ENCODE data around the gene ING3.
"Not testable (repeated sequence)": the region's sequence is repeated elsewhere in the genome, so short reads cannot be mapped to it uniquely, and the experiment has no call there.

ING3 gene

DNA sequence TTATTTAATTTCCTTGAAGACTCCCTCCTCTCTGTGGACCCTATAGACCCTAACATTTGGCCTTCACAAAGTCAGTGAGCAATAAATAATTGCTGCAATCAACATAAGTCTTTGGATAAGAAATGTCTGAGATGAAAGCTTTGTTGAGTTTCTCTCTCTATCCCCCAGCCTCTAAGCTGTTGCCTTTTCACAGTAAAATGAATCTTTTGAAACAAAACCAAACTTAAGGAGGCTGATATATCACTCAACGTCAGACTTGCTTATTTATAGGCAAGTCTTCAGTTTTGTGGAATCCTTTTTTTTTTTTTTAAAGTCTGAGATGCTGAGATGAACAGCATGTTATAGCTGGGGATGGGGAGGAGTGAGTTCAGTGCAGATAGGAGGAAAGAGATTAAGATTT lies 47.9 kb downstream of the ING3 start:
- intact Hi-C loops (cut with DNase I): no loop called here

DNA sequence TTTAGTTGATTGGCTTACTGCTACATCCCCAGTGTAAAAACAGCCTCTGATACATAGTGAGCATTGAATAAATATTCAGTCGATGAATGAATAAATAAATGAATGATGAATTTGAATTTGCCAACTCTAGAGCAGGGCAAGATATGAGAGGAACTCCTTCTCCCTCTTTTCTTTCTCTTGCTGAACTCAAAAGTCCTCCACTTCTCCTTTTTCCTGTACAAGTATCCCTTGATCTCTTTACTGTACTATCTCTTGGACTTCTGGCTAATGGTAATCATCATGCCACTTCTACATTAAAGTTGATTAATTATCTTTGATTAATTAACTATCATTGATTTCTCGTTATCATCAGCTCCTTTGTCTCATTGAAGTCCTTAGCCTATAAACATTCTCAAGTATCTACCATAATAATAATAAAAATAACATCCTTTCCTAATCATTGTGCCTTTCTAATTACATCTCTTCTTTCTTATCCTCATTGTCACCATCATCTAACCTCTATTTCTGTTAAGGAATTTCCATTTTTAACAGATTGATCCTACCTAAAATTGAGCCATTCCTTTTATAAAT lies 48.5 kb downstream of the ING3 start:
- no peak for DNase-seq
- intact Hi-C loops (cut with DNase I): no loop called here

More for the DNA sequence above, 47.9 kb downstream of the ING3 start:
- no peak for DNase-seq

DNA sequence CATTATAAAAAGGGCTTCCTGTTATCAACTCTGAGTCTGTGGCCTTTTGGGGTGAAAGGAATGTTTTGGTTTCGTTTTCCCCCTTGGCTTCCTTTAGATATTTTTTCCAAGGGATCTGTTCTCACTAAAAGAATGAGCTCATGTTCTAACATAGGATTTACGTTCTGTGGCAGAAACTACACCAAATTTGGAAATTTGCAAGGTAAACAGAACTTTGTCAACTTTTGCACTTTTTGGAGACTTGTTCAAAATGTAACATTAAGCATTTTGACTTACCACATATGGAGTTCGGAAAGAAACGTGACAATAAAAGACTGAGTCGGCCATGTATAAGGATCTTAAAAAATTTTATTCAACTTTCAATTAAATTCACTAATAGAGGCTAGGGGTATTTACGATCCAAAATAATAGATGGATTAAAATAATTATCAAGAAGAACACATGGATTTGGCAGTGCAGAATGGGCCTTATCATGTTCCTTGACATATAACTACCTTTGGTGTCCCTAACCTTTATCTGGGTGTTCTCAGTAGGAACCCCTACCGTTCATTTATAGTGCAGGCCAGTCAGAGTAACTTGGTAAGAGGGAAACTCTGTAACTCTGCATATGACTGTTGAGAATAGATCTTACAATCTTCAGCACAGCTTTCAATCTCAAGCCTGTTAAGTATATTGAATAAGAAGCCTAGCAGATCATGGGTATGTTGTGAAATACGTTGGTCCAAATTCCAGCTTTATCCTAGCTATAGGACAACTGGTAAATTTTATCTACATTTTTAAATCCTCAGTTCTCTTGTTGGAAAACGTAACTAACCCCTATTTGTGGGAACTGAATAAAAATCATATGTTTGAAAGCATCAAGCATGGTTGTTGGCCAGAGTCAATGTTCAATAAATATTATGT lies 49.8 kb downstream of the ING3 start:
- intact Hi-C loops (cut with DNase I): no loop called here
- DNase-seq: no peak

DNA sequence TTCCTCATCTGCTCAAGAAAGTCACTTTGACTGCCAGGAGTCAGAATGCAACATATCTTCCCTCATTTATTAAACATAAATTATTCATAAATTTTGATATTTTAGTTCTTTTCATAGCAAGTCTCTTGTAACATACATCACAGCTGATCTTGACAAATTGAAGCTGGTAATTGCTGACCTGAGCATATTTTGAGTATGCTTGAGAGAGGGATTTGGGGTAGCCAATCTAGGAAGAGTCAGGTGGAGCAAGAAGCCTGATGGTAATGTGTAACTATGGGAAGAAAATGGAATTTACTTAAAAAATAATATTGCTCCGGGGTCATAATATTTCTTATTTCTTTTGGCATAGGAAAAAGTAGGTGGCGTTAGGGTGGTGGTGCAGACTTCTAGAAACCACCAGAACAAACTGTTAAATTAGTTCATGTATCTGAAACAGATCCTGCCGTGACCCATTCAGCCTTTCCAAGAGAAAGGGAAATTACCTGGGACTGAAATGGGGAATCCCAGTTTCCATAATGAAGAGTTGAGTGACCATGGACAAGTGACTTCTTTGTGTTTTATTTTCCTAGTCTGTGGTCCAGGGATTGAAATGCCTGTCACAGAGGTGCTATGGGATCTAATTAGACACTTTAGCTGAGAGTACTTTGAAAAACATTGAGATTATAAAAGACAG lies 50.8 kb downstream of the ING3 start:
- DNase-seq: no peak
- intact Hi-C loops (cut with DNase I): no loop called here

DNA sequence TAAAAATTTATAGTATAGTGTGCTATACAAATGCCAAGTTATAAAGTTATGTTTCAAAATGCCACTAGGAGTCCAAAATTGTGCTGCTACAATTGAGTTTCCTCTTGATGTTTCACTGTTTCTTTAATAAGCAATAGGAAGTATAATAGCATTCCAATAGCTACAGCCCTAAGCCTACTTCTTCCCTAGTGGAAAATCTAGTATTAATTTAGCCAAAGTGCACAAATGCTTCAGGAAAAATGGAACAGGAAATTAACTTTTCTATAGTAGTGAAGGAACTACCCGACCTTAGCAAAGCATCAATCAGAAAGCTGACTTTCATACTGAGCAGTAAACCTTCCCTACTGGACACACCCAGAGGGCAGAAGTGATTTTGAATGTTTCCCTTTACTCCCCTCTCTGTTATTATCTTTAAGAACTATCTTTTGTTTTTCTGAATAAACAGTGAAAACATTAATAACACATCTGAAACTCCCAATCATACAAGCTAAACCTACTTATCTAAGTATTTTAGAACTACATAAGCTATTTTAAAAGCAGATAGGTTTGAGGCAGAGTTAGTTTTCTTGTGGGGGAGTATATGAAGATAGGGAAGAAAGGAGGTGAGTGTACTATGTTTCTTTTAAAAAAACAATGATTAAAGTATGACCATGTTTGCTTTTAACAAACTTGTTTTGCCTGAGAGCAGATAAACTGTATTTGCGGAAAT lies 51.6 kb downstream of the ING3 start:
- no peak for DNase-seq
- intact Hi-C loops (cut with DNase I): no loop called here

DNA sequence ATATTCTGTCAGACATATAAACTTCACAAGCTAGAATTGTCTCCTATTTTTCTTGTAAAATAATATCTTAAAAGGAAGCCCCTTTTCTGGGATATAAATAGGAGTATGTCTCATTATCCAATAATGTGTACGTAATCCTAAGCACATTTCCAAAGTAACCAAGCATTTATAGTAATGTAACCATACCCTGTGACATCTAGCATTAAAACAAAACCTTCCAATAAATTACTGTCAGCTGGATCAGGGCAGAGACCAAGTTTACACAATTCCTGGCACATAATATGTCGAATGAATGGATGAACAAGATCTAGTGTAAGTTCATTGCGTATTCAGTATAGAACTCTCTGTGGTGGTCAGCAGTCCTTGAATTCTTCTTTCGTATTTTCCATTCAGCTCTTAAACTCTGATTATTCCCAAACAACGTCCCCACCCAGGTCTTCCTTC lies 52.2 kb downstream of the ING3 start:
- DNase-seq: no peak
- intact Hi-C loops (cut with DNase I): no loop called here

DNA sequence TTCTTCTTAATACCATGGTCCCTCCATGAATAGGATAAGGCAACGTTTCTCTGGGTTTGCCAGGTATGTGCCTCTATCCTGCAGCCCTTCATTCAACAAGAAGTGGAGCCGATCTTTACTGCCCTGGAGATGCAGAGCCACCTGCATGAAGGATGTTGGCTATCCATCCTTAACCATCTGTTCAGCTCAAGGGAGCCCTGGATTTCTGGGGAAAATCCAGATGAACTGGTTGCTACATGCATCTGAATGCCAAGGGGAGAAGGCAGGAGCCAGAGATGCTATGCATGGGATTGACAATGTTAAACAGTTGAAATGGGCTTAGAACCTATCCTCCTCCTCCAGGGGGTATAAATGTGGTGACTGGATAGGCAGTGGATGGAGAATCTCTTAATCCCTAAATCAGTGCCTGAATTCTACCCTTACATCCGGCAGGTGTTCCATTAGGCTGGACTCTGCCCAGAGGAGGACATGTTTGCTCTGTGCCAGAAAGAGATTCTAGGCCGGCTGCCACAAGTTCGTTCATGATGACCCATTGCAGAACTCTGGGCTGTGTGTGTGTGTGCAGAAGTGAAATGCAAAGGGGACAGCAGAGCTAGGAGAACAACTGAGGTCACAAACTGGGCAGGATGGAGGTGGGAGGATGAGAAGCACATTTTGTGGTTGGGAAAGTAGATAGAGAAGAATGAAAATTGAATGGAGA lies 53.6 kb downstream of the ING3 start:
- no peak for DNase-seq
- intact Hi-C loops (cut with DNase I): no loop called here

DNA sequence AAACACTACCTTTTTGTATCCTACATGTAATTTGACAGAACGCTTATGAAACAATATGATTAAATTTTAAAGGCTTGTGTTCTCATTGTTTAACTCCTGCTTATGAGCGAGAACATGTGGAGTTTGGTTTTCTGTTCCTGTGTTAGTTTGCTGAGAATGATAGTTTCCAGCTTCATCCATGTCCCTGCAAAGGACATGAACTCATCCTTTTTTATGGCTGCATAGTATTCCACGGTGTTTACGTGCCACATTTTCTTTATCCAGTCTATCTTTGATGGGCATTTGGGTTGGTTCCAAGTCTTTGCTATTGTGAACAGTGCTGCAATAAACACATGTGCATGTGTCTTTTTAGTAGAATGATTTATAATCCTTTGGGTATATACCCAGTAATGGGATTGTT lies 54.5 kb downstream of the ING3 start:
- intact Hi-C loops (cut with DNase I); DNase-seq: not testable (repeated sequence)

DNA sequence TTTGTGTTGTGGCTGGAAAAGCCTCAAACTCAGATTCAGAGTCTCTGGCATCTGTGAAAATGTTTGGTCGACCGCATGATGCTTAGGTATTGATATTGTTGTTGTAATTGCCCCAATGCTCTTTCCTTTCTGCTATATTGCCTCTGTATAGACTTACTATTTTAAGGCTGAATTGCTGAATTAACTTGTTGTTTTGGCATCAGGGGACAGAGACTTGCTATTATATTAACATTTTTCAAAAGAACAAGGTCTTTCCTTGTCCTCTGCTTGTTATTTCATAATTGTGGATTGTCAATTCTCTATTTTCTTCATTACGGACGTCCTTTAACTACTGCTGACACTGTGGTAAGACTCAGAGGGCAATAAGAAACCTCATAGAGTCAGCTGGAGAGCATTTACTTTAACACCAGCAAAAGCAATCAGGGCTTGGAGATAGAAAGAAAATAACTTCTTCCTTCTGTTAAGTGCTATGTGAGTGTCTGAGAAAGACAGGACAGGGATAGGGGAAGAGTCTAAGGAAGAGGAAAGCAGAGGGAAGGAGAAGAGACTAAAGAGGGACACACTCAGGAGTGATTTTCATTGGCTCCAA lies 55.5 kb downstream of the ING3 start:
- intact Hi-C loops (cut with DNase I): no loop called here
- no peak for DNase-seq

DNA sequence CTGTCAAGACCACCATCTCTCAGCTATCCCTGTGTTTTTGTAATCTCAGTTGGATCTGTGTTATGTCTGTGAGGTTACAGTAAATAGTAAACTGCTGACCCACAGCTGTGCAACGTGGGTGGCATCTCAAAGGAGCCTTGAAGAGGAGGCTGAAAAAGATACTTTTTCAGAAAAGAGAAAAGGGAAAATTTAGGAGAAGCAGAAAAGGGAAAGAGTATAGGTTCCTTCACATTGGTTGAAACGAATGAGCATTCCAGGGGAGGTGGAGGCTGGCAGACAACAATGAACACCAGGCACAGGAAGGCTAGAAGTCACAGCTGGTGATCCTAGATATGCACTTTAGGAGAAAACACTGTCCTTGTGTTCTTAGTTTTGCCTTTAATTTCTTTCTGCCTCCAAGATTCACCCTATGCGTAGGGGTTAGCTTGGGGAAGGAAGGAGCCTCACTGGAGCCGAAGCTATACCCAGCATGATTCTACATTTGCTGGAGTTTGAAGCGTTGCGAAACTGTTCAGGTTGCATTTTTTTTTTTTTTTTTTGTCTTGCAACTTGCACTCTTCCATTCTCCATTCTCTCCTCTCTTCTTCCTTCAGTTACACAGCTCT lies 56.2 kb downstream of the ING3 start:
- intact Hi-C loops (cut with DNase I): no loop called here
- no peak for DNase-seq

DNA sequence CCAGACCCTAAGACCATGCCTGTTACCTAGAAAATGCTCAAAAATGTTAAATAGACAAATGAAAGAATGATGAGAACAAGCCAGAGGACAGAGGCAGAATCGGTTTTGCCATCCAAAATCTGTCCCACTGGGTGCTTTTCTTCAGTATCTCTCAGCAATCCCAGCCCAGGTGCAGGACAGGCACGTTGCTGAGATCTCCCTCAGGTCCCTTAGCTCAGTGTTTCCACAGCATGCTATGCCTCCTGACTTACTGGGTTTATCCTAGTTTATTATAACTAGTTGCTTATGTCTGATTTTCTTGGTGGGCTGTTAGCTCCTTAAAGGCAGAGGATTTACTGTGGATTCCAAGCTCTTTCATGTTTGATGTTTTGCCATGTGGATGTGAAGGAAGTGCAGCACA lies 58.2 kb downstream of the ING3 start:
- DNase-seq: no peak
- intact Hi-C loops (cut with DNase I): no loop called here

DNA sequence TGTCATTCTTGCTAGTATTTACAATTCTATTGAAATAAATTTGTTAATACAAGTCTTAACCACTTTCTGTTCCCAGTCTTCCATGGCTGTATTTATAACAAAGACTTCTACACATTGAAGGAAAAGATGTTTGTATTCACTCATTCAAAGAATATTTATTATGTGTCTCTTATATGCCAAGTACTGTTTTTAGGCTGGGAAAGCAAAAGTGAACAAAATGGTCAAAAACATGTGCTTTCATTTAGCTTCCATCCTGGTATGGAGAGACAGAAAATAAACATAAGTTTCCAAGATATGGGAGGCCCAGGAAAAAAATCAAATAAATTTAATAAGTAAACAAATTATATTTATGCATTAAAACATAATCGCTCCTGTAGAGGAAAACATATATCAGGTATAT lies 60.8 kb downstream of the ING3 start:
- DNase-seq: no peak
- intact Hi-C loops (cut with DNase I): no loop called here

DNA sequence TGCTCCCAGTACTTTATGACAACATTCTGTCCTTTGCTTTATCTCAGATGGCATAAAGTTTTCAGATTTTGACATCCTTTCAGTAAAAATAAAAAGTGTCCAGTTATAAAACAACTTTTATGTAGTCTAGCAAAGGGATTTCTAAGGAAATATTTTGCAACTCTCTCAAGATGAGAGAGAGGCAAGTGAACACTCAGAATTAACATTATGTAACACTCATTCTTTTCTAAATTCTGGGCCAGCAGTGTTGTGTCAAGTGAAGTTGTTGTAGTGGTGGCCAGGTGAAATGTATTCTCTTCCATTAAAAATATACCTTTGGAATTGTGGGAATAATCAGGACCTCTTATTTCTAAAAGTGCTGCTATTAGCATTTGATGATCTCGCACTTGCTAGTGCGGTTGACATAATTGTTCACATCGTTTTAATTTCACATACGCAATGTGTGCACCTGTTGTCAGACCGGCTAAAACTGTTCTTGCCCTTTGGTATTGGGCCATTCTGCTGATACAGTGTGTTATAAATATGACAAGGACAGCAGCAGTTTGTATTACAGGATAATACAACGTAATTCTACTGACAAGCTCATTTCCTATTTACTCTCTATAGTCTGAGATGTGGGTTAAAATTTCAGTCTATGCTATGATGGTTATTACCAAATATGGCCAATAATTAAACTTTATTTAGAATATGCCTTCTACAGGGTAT lies 61.7 kb downstream of the ING3 start:
- DNase-seq: no peak
- intact Hi-C loops (cut with DNase I): no loop called here

DNA sequence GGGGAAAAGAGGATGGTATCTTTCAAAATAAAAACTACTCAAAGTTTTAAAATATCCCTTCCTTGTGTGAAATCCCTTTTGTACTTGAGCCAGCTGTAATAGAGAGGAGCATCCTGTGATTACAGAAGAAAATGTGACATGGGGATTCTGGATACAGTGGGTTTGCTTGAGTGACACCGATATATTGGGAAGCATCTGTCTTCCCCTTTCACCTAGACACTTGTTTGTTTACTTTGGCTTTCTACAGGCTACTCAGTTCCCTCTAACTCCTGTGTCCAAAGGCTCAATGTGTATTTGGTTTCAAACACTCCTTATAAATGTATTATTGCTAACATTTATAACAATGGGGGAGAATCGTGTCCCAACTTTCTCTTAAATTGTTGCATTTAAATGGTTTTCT lies 62.3 kb downstream of the ING3 start:
- no peak for DNase-seq
- intact Hi-C loops (cut with DNase I): no loop called here

DNA sequence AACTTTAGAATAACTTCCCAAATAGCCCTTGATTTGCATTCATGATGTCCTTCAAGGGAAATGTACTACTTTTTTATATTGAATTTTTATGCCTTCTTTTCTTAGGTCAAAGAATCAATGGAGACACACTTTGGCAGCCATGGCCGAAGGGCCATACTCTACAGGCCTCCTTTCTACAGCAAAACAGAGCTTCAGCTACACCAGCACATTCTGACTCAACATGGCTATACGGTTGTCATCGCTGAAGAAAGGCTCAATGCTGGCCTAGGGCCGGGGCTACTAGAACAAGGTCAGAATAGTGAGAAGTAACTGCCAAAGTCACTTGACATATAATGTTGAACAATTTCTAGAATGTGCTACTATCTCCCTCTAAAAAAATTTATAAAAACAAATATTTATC lies 65.0 kb downstream of the ING3 start:
- intact Hi-C loops (cut with DNase I): no loop called here
- DNase-seq: no peak

DNA sequence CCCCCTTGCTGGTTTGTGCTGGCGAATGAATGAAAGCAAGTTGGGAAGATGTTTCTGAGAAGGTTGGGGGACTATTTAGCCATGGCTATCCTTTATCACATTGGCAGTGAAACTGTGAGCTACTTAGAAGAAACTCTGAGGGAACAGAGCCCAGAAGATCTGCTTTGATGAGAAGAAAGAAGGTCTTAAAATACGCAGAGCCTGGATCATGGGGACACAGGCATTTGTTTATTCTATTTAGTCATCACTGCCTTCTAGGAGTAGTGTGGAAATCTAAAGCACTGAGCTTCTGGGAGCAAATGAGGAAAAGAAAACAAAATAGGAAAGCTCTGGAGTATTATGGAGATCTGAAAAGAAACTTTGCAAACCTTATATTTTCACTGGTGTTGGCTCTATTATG lies 66.4 kb downstream of the ING3 start:
- no peak for DNase-seq
- intact Hi-C loops (cut with DNase I): no loop called here

DNA sequence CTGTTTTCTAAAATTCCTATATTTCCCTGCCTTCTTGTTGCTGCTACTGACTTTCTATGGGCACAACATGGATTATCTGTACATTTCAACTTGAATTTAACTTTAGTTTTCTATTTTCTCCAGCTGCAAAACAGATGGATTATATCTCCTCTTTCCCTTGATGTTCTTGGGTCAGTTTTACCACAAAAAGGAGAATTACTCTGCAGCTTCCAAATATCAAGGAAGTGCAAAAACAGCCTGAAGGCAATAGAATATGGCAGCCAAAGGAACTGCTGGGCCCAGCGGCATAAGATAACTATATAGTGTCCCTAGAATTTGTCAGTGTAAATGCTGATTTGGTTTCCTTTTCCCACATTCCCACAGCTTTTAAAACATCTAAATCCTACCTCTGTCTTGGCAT lies 67.0 kb downstream of the ING3 start:
- intact Hi-C loops (cut with DNase I): no loop called here
- DNase-seq: no peak

DNA sequence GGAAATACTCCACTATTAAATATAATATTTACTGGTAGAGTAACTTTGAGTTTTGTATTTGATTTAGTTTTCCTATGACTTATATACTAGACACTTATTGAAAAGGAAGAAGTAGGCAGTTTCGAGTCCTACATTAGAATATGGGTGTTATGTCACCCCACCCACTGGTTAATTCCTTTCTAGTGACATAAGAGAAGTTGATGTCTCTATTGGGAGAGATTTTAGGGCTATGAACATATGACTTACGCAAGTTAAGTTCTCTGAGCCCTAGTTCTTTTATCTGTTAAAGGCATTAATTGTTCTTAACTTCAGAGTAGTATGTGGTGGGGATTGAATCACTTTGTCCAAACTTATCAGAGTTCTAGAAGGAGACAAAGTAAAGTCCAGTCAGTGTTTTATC lies 68.4 kb downstream of the ING3 start:
- intact Hi-C loops (cut with DNase I): no loop called here
- no peak for DNase-seq

Measured in head of caudate nucleus (tissue), 42 donors.